Epithelial cell of prostate (primary cell): Measurements from ENCODE around the gene TMPRSS11A.
A peak's percentile ranks its signal among the peaks of the same experiment; 100 is the strongest.

Experiments used
- DNase-seq: peaks from one replicate; pipeline ENCODE4 v3.0.0-alpha.2; 2011; ENCODE audit warnings: low read depth, low spot score
- H3K27ac ChIP-seq: fragments of 450-650 bp; 2 replicates; pipeline ENCODE4 v1.5.1; 2017; ENCODE audit warnings: mild to moderate bottlenecking

TMPRSS11A gene

GRCh38 chr4:67963356-67963755 is at the start of gene TMPRSS11A:
TMPRSS11A (minus strand) TSS chr4:67963493; CDS start chr4:67963393, 100 bp downstream.
- no peak for DNase-seq

GRCh38 chr4:68011684-68012083 is 48.4 kb upstream of the TMPRSS11A start:
- peak; percentile 60 for DNase-seq
- no peak overlapping the region for H3K27ac ChIP-seq

More at GRCh38 chr4:67963356-67963755, at the start of gene TMPRSS11A:
- H3K27ac ChIP-seq = no peak within 1 kb of the TSS

GRCh38 chr4:68002906-68003305 is 39.6 kb upstream of the TMPRSS11A start:
- DNase-seq = no peak
- H3K27ac ChIP-seq = no peak overlapping the region

- H3K27ac ChIP-seq = no peak overlapping the region
- DNase-seq = no peak
Observed at GRCh38 chr4:67996127-67996526, 32.8 kb upstream of the TMPRSS11A start.

GRCh38 chr4:67988991-67989390 is 25.7 kb upstream of the TMPRSS11A start:
- DNase-seq = no peak
- no peak overlapping the region for H3K27ac ChIP-seq

GRCh38 chr4:67983333-67983732 is 20.0 kb upstream of the TMPRSS11A start:
- peak overlapping the region; percentile 2 for H3K27ac ChIP-seq

GRCh38 chr4:67980512-67980911 is 17.2 kb upstream of the TMPRSS11A start:
- H3K27ac ChIP-seq = no peak overlapping the region
- DNase-seq = no peak

More at GRCh38 chr4:67983333-67983732, 20.0 kb upstream of the TMPRSS11A start:
- DNase-seq = peak; percentile 51

GRCh38 chr4:67973608-67974007 is 10.3 kb upstream of the TMPRSS11A start:
- DNase-seq = no peak
- H3K27ac ChIP-seq = no peak overlapping the region

- DNase-seq = no peak
- H3K27ac ChIP-seq = no peak overlapping the region
Observed at GRCh38 chr4:67954890-67955289, 8.4 kb downstream of the TMPRSS11A start.

GRCh38 chr4:67941074-67941473 is 22.2 kb downstream of the TMPRSS11A start:
- no peak for DNase-seq
- H3K27ac ChIP-seq = peak overlapping the region; percentile 10

- DNase-seq = no peak
- H3K27ac ChIP-seq = peak overlapping the region; percentile 10
Observed at GRCh38 chr4:67940506-67940905, 22.8 kb downstream of the TMPRSS11A start.

- no peak for DNase-seq
- no peak overlapping the region for H3K27ac ChIP-seq
Observed at GRCh38 chr4:67939195-67939594, 24.1 kb downstream of the TMPRSS11A start.

GRCh38 chr4:67935888-67936287 is 27.4 kb downstream of the TMPRSS11A start:
- no peak overlapping the region for H3K27ac ChIP-seq

GRCh38 chr4:67934628-67935027 is 28.7 kb downstream of the TMPRSS11A start:
- H3K27ac ChIP-seq = peak overlapping the region; percentile 14
- DNase-seq = peak; percentile 36

More at GRCh38 chr4:67935888-67936287, 27.4 kb downstream of the TMPRSS11A start:
- no peak for DNase-seq

GRCh38 chr4:67933755-67934154 is 29.5 kb downstream of the TMPRSS11A start:
- H3K27ac ChIP-seq = peak overlapping the region; percentile 14
- no peak for DNase-seq

GRCh38 chr4:67933038-67933437 is 30.3 kb downstream of the TMPRSS11A start:
- H3K27ac ChIP-seq = no peak overlapping the region
- no peak for DNase-seq

GRCh38 chr4:67931256-67931655 is 32.0 kb downstream of the TMPRSS11A start:
- H3K27ac ChIP-seq = peak overlapping the region; percentile 86

GRCh38 chr4:67929426-67929825 is 33.9 kb downstream of the TMPRSS11A start:
- H3K27ac ChIP-seq = peak overlapping the region; percentile 86
- peak; percentile 89 for DNase-seq

More at GRCh38 chr4:67931256-67931655, 32.0 kb downstream of the TMPRSS11A start:
- DNase-seq = peak; percentile 45

GRCh38 chr4:67928546-67928945 is 34.7 kb downstream of the TMPRSS11A start:
- peak; percentile 60 for DNase-seq
- peak overlapping the region; percentile 86 for H3K27ac ChIP-seq

- H3K27ac ChIP-seq = peak overlapping the region; percentile 86
- no peak for DNase-seq
Observed at GRCh38 chr4:67927251-67927650, 36.0 kb downstream of the TMPRSS11A start.

GRCh38 chr4:67926485-67926884 is 36.8 kb downstream of the TMPRSS11A start:
- H3K27ac ChIP-seq = no peak overlapping the region
- DNase-seq = no peak

- DNase-seq = no peak
- H3K27ac ChIP-seq = peak overlapping the region; percentile 60
Observed at GRCh38 chr4:67922697-67923096, 40.6 kb downstream of the TMPRSS11A start.

GRCh38 chr4:67918428-67918827 is 44.9 kb downstream of the TMPRSS11A start:
- H3K27ac ChIP-seq = no peak overlapping the region
- no peak for DNase-seq
